ENCODE results near the gene RPS25. TPM values are rescaled to one million over a fixed set of nuclear protein-coding genes. Genes with fewer than 3 reads are reported as not detected.

Gene RPS25
- polyA plus RNA-seq, 1 experiment: 351 TPM

DNA sequence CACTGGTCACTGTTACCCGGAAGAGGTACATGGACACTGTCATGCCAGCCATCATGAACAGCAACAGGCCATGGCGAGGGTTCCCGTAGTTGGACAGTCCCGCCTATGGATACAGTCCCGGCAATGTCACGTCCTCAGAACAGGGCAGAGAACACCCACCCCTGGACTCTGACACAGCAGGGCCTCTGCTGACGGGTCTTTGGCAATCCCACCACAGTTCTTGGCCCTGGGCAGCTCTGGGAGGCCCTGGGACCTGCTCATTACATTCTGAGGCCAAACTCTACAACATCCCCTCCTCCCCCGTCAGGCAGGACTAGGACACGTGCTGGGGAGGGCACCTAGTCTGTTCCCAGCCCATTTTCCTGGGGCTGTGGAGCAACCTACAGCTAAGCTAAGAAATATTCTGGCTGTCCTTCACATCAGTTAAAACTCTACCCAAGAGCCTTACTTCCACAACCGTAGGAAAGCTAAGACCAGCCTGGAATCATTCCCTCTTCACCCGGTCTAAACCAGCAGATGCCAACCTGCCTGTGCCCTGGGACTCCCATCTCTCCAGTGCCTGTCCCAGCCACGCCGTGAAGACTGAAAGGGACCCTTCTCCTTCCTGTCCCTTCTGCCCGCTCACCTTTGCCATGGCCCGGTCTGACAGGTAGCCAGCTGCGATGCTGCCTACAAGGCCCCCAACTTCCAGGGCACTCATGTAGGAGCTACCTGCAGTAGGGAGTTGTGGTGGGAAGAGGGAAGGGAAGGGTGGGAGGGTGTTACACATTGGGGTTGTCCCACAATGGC lies 8.0 kb upstream of the RPS25 start:
- H3K27me3 ChIP-seq (ENCODE audit: control insufficient read depth, insufficient read depth, low read length): no peaks in the 10 kb centered on the region
- TF ChIP-seq, protein P1, sequence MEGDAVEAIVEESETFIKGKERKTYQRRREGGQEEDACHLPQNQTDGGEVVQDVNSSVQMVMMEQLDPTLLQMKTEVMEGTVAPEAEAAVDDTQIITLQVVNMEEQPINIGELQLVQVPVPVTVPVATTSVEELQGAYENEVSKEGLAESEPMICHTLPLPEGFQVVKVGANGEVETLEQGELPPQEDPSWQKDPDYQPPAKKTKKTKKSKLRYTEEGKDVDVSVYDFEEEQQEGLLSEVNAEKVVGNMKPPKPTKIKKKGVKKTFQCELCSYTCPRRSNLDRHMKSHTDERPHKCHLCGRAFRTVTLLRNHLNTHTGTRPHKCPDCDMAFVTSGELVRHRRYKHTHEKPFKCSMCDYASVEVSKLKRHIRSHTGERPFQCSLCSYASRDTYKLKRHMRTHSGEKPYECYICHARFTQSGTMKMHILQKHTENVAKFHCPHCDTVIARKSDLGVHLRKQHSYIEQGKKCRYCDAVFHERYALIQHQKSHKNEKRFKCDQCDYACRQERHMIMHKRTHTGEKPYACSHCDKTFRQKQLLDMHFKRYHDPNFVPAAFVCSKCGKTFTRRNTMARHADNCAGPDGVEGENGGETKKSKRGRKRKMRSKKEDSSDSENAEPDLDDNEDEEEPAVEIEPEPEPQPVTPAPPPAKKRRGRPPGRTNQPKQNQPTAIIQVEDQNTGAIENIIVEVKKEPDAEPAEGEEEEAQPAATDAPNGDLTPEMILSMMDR (IDR thresholded peaks at IDR 0.05; ENCODE audit: insufficient read depth, low read depth, low read length): no peak
- H3K36me3 ChIP-seq (ENCODE audit: control insufficient read depth, insufficient read depth, low read length): peaks cover 8% of the 10 kb centered on the region
- no peak for DNase-seq (ENCODE audit: low read depth)
- POLR2A ChIA-PET: no interaction called here
- H3K4me3 ChIP-seq (ENCODE audit: low read depth, low read length): no peak overlapping the region
- CTCF ChIA-PET: no interaction called here

DNA sequence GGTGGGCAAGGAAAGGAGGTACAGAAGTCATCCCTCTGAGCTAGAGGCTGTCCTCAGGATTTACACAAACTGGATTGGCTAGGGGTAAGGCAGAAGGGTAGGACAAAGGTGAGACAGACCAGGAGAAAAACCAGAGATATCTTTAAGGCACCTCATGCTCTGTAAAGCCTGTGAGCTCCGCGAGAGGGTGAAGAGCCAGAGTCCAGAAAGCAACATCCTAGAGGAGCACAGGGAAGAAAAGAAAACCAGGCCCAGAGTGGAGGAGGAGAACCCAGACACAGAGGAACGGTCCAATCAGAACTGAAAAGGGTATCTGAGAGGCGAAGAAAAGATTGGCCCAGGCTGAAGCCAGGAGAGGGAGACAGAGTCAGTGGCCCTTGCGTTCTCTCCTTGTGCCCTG lies 7.4 kb upstream of the RPS25 start:
- ChIA-PET POLR2A (no interaction called here), CTCF (no interaction called here)
- TF ChIP-seq, protein P1 (IDR thresholded peaks at IDR 0.05; ENCODE audit: insufficient read depth, low read depth, low read length): no peak
- Histone ChIP-seq H3K4me3 (ENCODE audit: low read depth, low read length) (no peak overlapping the region), H3K27me3 (ENCODE audit: control insufficient read depth, insufficient read depth, low read length) (no peaks in the 10 kb centered on the region), H3K36me3 (ENCODE audit: control insufficient read depth, insufficient read depth, low read length) (peaks cover 8% of the 10 kb centered on the region)
- no peak for DNase-seq (ENCODE audit: low read depth)

DNA sequence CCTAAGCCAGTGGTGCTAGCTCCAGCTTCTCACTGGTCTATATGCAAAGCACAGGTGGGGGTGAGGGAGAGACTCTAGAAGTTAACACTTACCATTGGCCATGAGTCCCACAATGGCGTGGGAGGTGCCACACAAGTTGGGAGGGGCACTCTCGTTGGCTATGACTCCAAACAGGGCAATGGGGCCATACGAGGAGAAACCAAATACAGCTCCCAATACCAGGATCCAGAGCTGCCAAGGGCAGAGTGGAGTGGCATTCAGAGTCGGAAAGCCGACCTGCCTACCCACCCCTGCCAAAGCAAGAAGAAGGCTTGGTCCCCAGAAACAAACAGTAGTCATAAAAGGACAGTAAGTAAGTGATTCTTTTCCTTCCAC lies 6.9 kb upstream of the RPS25 start:
- CTCF ChIA-PET: interaction anchor here (1.0 kb wide), 1 partner anchor 95 kb away, joined by 4 read pairs; no protein-coding TSS in a partner anchor
- TF ChIP-seq, protein P1 (IDR thresholded peaks at IDR 0.05; ENCODE audit: insufficient read depth, low read depth, low read length): no peak
- Histone ChIP-seq H3K4me3 (ENCODE audit: low read depth, low read length) (no peak overlapping the region), H3K27me3 (ENCODE audit: control insufficient read depth, insufficient read depth, low read length) (no peaks in the 10 kb centered on the region), H3K36me3 (ENCODE audit: control insufficient read depth, insufficient read depth, low read length) (peaks cover 8% of the 10 kb centered on the region)
- POLR2A ChIA-PET: no interaction called here
- DNase-seq (ENCODE audit: low read depth): no peak

DNA sequence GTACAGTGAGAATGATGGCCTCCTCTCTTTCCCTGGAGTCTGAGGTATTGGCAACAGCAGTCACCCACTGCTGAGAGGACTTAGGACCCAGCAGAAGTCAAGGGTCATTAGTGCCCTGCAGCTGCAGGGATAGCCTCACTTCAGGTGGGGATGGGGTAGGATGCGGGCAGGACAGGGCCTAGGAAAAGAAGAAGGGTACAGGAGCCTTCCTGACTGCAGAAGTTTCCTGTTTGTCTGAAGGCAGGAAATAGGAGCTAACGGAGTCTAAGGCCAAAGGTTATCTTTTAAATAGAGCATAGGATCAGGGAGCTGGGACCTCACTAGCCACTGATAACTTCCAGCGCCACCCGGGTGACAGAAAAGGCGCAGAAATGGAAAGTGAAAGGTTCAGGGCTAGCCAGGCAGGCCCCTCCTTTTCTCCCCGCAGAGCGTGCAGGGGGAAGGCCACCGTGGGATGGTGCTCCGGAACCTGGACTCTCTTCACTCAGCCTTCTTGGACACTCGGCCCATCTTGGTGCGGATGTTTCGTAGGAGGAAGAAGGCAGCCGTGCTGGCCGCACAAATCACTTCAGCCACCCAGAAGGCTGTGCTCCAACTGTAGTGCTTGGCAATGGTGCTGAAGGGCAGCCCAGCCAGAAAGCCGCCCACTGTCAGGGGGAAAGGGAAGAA lies 6.4 kb upstream of the RPS25 start:
- CTCF ChIA-PET: interaction anchor here (1.0 kb wide), 1 partner anchor 95 kb away, joined by 4 read pairs; no protein-coding TSS in a partner anchor
- Histone ChIP-seq H3K4me3 (ENCODE audit: low read depth, low read length) (no peak overlapping the region), H3K27me3 (ENCODE audit: control insufficient read depth, insufficient read depth, low read length) (no peaks in the 10 kb centered on the region), H3K36me3 (ENCODE audit: control insufficient read depth, insufficient read depth, low read length) (peaks cover 8% of the 10 kb centered on the region)
- TF ChIP-seq, protein P1 (IDR thresholded peaks at IDR 0.05; ENCODE audit: insufficient read depth, low read depth, low read length): no peak
- DNase-seq (ENCODE audit: low read depth): no peak
- POLR2A ChIA-PET: no interaction called here

DNA sequence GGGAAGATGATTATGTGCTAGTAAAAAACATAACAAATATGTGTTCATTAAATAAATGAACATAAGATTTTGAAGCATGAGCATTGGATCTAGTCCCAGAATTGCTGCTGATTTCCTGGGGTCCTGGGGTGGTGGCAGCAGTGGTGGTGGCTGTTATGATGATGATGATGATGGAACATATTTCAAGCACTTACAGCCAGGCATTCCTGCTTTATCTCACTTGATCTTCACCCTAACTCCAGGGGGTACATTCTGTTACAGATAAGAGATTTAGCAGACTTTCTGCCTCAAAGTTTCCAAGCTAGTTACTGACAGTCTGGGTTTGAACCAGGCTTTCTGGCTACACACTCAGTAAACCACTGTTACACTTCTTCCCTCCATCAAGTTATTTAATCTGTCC lies 5.6 kb upstream of the RPS25 start:
- no peak overlapping the region for H3K4me3 ChIP-seq (ENCODE audit: low read depth, low read length)
- no peaks in the 10 kb centered on the region for H3K27me3 ChIP-seq (ENCODE audit: control insufficient read depth, insufficient read depth, low read length)
- H3K36me3 ChIP-seq (ENCODE audit: control insufficient read depth, insufficient read depth, low read length): peaks cover 8% of the 10 kb centered on the region
- TF ChIP-seq, protein P1 (IDR thresholded peaks at IDR 0.05; ENCODE audit: insufficient read depth, low read depth, low read length): no peak
- ChIA-PET CTCF (no interaction called here), POLR2A (interaction anchor here (0.6 kb wide), 2 partner anchors 61 to 98 kb away, joined by 5 to 14 read pairs; partner anchors contain the start of gene HINFP)
- DNase-seq (ENCODE audit: low read depth): no peak

Measured in BJ (cell line).